HG03280 (cell line): ENCODE data around the gene PRAC2.

Experiments used
- ATAC-seq: cut with Tn5 transposase; IDR thresholded peaks from one replicate; pipeline ENCODE4 v1.9.1; 2021; ENCODE audit warnings: mild to moderate bottlenecking, moderate library complexity; ENCODE audit not compliant: unreplicated experiment

The PRAC2 gene

GRCh38 chr17:48732688-48733629 lies 10.0 kb downstream of the PRAC2 start:
- no peak for ATAC-seq

GRCh38 chr17:48733632-48734328 lies 10.8 kb downstream of the PRAC2 start:
- no peak for ATAC-seq

GRCh38 chr17:48734333-48735061 lies 11.5 kb downstream of the PRAC2 start:
- ATAC-seq = no peak

GRCh38 chr17:48735062-48735351 lies 12.0 kb downstream of the PRAC2 start:
- no peak for ATAC-seq

GRCh38 chr17:48737330-48738043 lies 14.5 kb downstream of the PRAC2 start:
- ATAC-seq = no peak

GRCh38 chr17:48738424-48738802 lies 15.4 kb downstream of the PRAC2 start:
- ATAC-seq = no peak

- no peak for ATAC-seq
Measured at GRCh38 chr17:48738803-48739526, 16.0 kb downstream of the PRAC2 start.

GRCh38 chr17:48740537-48740936 lies 17.6 kb downstream of the PRAC2 start:
- no peak for ATAC-seq

GRCh38 chr17:48745381-48746275 lies 22.6 kb downstream of the PRAC2 start:
- ATAC-seq = no peak

GRCh38 chr17:48746916-48747444 lies 24.0 kb downstream of the PRAC2 start:
- ATAC-seq = no peak

- ATAC-seq = no peak
Measured at GRCh38 chr17:48747445-48748363, 24.7 kb downstream of the PRAC2 start.

- ATAC-seq = no peak
Measured at GRCh38 chr17:48748718-48749566, 26.0 kb downstream of the PRAC2 start.

- no peak for ATAC-seq
Measured at GRCh38 chr17:48749621-48750553, 26.9 kb downstream of the PRAC2 start.

GRCh38 chr17:48751172-48751571 lies 28.2 kb downstream of the PRAC2 start:
- ATAC-seq = no peak

GRCh38 chr17:48751733-48752398 lies 28.9 kb downstream of the PRAC2 start:
- no peak for ATAC-seq
